Renal cortical epithelial cell (primary cell): ENCODE measurements around the gene ADRB1. TPM values are rescaled to one million over a fixed set of nuclear protein-coding genes. Genes with fewer than 3 reads are reported as not detected.
A peak's percentile ranks its signal among the peaks of the same experiment; 100 is the strongest.

Source experiments
- DNase-seq: peaks from one replicate; pipeline ENCODE4 v3.0.0-alpha.2; 2011; ENCODE audit warnings: low read depth
- total RNA-seq: library from RNA; depleted of rRNA; stranded (reverse); fragments of >200 nt; gene quantifications from 2 replicates; pipeline ENCODE4 v1.2.3, GENCODE V29; 2014

ADRB1 gene
- total RNA-seq, 1 donor from 2014 or later, result under 0.01 TPM

DNA sequence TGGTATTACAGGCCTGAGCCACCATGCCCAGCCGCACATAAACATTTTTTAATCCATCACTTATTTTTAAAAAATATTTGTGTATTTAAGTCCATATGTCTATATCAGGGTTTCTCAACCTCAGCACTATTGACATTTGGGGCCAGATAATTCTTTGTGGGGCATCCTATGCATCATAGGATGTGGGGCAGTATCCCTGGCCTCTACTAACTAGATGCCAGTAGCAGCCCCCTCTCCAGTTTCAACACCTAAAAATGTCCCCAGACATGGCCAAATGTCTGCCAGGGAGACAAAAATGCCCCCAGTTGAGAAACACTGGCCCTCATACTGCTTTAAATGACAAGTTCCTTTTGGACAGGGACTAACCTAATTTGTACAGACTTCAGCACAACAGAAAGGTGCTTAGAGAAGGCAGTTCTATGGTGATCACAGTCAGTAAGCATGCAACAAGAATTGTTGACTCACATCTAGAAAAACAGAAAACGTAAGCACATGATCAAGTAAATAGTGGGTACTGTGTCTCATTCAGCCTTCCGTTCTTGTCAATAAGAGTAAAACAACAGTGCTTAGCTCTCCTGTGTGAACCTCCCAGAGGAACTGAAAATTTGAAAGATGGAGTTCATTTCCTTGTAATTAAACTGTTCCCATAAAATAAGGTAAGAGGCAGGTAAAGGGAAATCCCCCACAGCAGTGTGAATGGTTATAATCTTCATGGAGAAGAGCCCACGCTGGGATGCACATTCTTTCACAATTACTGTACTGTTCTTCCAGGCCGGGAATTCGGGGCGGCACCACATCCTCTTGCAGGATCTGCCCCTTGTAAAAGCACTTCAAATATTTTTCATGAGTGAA lies 17.3 kb upstream of the ADRB1 start:
- DNase-seq, result peak; percentile 91

DNA sequence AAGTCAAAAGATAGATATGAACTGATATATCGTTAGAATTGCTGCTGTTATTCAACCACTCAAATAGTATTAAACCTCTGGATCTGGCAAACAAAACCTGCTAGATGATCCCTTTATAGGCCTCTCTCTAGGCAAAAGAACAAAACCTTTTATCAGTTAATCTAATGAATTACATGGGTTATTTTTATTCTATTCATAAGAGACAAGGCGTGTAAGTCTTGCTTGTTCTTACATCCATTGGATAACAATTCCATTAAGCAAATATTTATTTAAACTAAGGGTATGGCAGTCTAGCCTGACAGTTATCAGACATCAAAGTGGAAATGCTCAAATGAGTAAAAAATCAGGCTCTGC lies 16.6 kb upstream of the ADRB1 start:
- no peak for DNase-seq

- DNase-seq, result no peak
Observed at GRCh38 chr10:114027951-114028350, 15.7 kb upstream of the ADRB1 start.

GRCh38 chr10:114028425-114028824 lies 15.2 kb upstream of the ADRB1 start:
- DNase-seq, result no peak

GRCh38 chr10:114029655-114030054 lies 14.0 kb upstream of the ADRB1 start:
- DNase-seq, result no peak

DNA sequence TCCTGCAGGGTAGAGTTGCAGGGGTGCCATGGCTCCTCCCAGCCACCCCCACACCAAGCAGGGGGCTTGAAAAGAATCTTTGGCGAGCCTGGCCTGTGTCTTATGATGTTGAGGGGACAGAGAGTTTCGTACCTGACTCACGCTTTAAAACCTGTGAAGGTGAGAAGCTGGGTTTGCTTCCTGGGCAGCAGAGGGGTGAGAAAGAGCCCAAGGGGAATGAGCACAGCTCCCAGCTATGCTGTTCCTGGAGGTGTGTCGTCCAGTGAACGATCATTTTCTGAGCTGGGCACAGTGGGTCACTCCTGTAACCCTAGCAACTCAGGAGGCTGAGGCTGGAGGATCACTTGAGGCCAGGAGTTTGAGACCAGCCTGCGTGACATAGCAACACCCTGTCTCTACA lies 13.5 kb upstream of the ADRB1 start:
- no peak for DNase-seq

DNA sequence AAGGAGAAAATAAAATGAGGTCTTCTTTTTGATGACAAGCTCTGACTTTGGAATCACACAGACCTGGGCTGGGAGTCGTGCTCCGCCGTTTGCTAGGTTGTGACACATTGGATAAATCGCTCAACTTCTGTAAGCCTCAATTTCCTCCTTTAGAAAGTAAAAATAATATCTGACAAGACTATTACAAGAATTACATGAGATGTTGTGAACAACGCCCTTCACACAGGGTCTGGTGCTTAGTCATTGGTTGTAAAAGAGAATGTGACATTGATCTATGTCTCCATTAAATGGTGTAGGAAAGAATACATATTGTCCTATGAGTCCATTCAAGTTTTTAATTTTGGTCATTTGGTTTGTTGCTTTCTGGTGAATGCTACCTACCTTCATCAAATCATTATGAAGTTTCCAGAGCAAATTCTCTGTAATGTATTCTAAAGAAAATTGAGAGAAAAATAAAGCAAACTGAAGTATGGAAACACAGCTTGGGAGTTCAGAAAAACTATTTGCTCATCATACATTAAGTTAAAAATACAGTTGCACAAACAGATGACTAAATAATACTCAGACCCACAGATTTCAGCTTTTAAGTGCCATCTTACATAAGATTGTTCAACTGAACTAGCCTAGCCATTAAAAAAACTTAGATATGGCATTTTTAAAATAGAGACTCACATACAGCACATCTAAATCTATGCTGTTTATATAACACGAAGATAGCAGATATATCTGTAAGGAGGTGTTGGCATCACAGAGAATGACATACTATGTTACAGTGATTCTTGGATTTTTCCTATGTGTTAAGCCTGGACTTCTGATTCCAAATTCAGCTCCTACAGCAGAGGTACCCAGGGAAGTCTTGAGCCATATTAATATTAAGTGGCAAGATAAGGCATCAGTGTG lies 12.3 kb upstream of the ADRB1 start:
- no peak for DNase-seq

- DNase-seq, result no peak
Observed at GRCh38 chr10:114033566-114033965, 10.1 kb upstream of the ADRB1 start.

DNA sequence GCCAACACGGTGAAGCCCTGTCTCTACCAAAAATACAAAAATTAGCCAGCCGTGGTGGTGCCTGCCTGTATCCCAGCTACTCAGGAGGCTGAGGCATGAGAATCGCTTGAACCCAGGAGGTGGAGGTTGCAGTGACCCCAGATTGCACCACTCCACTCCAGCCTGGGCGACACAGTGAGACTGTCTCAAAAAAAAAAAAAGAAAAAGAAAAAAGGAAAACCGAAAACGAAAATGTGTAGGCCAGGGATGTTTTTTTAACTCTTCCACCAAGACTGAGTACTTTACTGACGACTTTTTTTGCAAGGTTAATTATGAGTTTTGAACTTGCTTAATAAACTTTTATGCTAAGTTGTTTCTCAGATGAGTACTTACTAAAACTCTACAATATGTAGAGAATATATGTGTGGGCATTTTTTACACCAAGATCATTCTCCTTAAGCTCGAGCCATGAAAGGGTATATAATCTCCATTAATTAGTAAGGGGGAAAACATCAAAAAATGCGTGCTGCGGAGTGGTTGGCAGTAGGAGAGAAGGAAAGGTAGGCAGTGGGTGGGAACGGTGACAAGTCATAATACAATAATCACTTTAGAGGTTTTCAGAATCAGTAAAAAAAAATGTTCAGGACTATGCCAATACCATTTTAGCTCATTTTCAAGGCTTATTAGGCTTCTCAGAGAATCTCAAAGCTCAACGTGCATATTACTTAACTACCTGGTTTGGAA lies 8.6 kb upstream of the ADRB1 start:
- DNase-seq, result no peak

DNA sequence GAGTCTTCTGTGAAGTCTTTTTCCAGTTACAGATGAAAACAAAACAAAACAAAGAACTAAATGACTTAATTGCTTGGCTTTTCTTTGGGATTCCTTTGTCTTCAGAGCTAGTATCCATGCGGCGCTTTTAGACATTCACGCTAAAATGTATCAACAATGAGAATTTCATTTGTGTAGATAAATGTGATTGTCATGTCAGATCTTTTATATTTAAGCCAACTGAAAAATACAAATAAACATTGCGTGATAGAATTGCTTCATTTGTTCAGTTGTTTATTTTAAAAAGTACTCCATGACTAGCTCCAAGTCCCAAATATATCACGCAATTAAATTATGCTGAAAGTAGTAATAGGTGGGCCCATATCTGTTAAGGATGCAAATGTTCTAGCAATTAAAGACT lies 7.9 kb upstream of the ADRB1 start:
- no peak for DNase-seq

DNA sequence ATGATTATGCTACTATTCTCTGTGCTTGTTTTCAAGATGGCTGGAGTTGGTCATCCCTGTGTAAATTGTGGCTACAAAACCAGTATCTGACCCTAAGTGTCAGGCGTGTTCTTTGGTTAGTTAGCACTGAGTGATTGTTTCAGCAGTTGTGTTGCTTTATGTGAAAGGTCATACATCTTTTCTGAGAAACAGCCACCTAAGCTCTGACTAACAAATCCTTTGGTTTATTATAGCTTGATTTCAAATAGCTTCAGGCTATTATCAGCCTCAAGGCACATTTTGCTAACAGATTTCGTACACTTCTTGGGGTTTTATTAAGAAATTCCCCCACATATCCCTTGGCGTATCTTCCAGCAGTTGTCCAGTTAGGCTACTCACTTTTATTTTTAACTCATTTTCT lies 4.8 kb upstream of the ADRB1 start:
- DNase-seq, result peak; percentile 37

DNA sequence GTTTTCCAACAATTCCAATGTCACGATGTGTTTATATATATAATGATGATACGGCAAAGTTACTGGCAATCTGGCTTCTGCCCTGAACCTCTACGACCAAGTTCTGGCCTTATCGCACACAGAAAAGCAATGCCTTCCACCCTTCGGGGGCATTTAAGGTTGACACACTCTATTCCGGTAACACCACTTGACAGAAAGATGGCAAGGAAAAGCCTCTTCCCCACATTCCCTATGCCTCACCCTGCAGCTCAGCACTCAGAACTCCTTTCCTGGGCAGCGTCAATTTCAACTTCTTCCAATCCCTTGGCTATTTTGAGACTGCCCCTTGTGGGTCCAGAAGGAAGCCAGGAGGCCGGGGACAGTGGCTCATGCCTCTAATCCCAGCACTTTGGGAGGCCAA lies 2.5 kb upstream of the ADRB1 start:
- no peak for DNase-seq

GRCh38 chr10:114042895-114043531 lies 653 bp upstream of the ADRB1 start:
- DNase-seq, result no peak

GRCh38 chr10:114044247-114045135 lies 825 bp downstream of the ADRB1 start:
- no peak for DNase-seq

GRCh38 chr10:114045136-114046086 lies 1.7 kb downstream of the ADRB1 start:
- no peak for DNase-seq

DNA sequence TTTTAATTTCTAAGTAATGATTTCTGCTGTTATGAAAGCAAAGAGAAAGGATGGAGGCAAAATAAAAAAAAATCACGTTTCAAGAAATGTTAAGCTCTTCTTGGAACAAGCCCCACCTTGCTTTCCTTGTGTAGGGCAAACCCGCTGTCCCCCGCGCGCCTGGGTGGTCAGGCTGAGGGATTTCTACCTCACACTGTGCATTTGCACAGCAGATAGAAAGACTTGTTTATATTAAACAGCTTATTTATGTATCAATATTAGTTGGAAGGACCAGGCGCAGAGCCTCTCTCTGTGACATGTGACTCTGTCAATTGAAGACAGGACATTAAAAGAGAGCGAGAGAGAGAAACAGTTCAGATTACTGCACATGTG lies 2.4 kb downstream of the ADRB1 start:
- no peak for DNase-seq

DNA sequence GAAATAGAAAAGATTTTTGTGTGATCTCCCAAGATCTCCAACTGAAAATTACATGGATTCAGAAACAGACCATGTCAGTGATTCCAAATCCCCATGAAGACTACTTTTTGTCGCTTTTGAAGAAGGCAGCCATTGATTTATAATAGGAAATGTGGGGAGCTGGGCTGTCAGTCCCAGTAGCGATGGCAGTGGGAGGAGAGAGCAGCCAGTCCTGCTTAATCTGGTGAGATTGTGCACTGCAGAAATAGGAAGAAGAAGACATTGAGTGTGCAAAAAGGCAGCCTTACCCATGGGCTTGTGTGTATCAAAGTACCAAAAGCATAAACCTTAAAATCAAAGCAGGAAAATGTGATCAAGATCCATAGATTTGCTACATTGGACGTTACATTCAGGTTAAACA lies 4.8 kb downstream of the ADRB1 start:
- no peak for DNase-seq

GRCh38 chr10:114051714-114052113 lies 8.0 kb downstream of the ADRB1 start:
- no peak for DNase-seq

DNA sequence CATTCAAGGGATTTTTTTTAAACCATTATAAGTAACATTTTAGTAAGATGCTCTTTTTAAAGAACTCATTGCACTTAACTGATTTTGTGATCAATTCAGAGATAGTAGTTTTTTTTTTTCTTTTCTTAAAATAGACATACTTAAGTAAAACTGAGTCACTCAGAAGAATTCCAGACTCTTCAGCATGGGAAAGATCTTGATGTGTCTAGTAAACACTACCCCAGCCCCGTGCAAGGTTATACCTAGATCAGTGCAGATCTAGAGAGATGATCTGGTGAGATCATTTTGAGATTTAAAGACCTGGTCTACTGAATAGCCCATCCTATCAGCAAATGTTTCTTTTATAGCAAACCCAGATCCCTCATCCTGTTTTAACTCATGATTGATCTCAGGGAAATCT lies 8.6 kb downstream of the ADRB1 start:
- no peak for DNase-seq

- DNase-seq, result no peak
Observed at GRCh38 chr10:114053946-114054345, 10.3 kb downstream of the ADRB1 start.
